HG02885 (cell line): ENCODE data around the gene NADSYN1.
"Not testable (repeated sequence)": the region's sequence is repeated elsewhere in the genome, so short reads cannot be mapped to it uniquely, and the experiment has no call there.

Source experiments
- ATAC-seq: cut with Tn5 transposase; IDR thresholded peaks from one replicate; pipeline ENCODE4 v1.9.1; 2021; ENCODE audit warnings: mild to moderate bottlenecking; ENCODE audit not compliant: unreplicated experiment, poor library complexity

NADSYN1 gene

GRCh38 chr11:71505781-71506180, 52.8 kb downstream of the NADSYN1 start:
- no peak for ATAC-seq

GRCh38 chr11:71507102-71507501, 54.1 kb downstream of the NADSYN1 start:
- ATAC-seq = no peak

GRCh38 chr11:71518506-71519471, 65.8 kb downstream of the NADSYN1 start:
- no peak for ATAC-seq

- ATAC-seq = no peak
Observed at GRCh38 chr11:71519546-71519945, 66.5 kb downstream of the NADSYN1 start.

- no peak for ATAC-seq
Observed at GRCh38 chr11:71525188-71525937, 72.4 kb downstream of the NADSYN1 start.

- ATAC-seq = no peak
Observed at GRCh38 chr11:71525938-71526495, 73.0 kb downstream of the NADSYN1 start.

- ATAC-seq = not testable (repeated sequence)
Observed at GRCh38 chr11:71526796-71527575, 74.0 kb downstream of the NADSYN1 start, which contains the start of gene KRTAP5-7. Gene KRTAP5-7, plus strand, starts transcription at chr11:71527267. Its CDS starts 34 bp downstream, at chr11:71527301.

- ATAC-seq = no peak
Observed at GRCh38 chr11:71527576-71528210, 74.7 kb downstream of the NADSYN1 start.

- no peak for ATAC-seq
Observed at GRCh38 chr11:71530602-71531001, 77.6 kb downstream of the NADSYN1 start.

- ATAC-seq = no peak
Observed at GRCh38 chr11:71532036-71532610, 79.1 kb downstream of the NADSYN1 start.

- not testable (repeated sequence) for ATAC-seq
Observed at GRCh38 chr11:71534711-71535608, 82.0 kb downstream of the NADSYN1 start.

- ATAC-seq = no peak
Observed at GRCh38 chr11:71535825-71536224, 82.8 kb downstream of the NADSYN1 start.

GRCh38 chr11:71537537-71537936, 84.5 kb downstream of the NADSYN1 start:
- no peak for ATAC-seq

GRCh38 chr11:71537977-71538665, 85.1 kb downstream of the NADSYN1 start, which contains the start of gene KRTAP5-8:
Gene KRTAP5-8, plus strand, starts transcription at chr11:71538025. Its CDS starts 31 bp downstream, at chr11:71538056.
- ATAC-seq = not testable (repeated sequence)

GRCh38 chr11:71538666-71538990, 85.6 kb downstream of the NADSYN1 start:
- no peak for ATAC-seq

- no peak for ATAC-seq
Observed at GRCh38 chr11:71539017-71539416, 86.0 kb downstream of the NADSYN1 start.

GRCh38 chr11:71539971-71540370, 87.0 kb downstream of the NADSYN1 start:
- not testable (repeated sequence) for ATAC-seq
